ENCODE measurements around the gene SRSF4.
A peak's percentile ranks its signal among the peaks of the same experiment; 100 is the strongest.
"Not testable (repeated sequence)": the region's sequence is repeated elsewhere in the genome, so short reads cannot be mapped to it uniquely, and the experiment has no call there.

The SRSF4 gene

DNA sequence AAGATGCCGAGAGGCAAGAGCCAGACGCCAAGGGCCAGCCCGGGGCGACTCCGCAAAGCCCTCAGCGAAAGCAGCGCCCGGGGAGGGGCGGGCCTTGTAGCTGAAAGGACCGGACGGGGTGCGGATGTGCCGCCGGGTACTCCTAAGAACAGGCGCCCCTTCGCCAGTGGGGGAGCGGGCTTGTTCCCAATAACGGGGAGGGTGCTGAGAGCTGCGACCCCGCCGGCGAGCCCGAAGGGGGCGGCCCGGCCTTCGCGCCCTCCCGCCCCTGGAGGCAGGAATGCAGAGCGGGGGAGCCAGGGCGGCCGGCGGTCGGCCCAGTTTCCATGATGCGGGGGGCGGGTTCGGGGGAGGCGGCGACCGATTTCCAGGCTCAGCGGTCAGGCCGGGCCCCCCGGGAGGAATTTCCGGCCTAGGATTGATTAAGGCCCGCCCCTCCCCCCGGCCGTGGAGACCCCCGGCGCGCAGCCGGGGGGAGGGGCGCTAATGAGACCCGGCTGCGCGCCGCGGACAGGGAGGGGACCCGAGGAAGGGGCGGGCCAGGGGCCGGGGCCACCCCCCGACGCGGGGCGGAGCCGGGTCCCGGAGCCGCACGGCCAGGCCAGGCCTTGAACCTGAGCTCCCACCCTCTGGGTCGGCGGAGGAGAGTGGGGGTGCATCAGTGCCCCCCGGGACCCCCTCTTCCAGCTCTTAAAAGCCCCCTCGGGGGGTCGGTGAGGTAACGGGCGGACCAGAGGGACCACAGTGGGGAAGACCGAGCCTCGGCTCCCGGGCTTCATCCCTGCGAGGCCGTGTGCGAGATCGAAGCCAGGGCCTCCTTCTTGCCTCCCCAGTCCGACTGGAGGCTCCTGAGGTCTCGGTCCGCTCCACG, 57.1 kb downstream of the SRSF4 start:
- no peak for DNase-seq (ENCODE audit: low read depth, low spot score)

DNA sequence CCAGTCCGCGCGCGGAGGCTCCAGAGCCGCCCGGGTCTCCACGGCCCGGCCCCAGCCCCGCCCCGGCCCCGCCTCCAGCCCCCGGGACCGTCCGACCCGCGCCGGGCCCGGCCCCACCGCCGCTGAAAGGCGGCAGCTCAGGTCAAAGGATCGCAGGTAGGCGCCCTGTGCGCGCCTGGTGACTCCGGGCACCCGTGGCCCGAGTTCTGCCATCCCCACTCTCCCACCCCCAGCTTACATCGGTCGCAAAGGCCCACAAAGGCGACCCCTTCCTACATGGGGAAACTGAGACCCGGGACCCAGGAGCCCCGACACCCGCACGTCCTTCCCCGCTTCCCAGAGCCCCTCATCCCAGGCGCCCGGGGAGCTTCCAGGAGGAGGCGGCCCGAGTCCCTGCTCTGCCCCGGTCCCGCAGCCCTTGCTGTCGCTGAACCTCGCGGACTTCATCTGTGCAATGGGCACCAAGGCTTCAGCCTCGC, 57.8 kb downstream of the SRSF4 start, which contains the start of gene TMEM200B:
TMEM200B (minus strand) TSS at position 17 of the 479 bp plus-strand sequence. CDS start 2,075 bp downstream, outside the sequence.
- no peak for DNase-seq (ENCODE audit: low read depth, low spot score)

DNA sequence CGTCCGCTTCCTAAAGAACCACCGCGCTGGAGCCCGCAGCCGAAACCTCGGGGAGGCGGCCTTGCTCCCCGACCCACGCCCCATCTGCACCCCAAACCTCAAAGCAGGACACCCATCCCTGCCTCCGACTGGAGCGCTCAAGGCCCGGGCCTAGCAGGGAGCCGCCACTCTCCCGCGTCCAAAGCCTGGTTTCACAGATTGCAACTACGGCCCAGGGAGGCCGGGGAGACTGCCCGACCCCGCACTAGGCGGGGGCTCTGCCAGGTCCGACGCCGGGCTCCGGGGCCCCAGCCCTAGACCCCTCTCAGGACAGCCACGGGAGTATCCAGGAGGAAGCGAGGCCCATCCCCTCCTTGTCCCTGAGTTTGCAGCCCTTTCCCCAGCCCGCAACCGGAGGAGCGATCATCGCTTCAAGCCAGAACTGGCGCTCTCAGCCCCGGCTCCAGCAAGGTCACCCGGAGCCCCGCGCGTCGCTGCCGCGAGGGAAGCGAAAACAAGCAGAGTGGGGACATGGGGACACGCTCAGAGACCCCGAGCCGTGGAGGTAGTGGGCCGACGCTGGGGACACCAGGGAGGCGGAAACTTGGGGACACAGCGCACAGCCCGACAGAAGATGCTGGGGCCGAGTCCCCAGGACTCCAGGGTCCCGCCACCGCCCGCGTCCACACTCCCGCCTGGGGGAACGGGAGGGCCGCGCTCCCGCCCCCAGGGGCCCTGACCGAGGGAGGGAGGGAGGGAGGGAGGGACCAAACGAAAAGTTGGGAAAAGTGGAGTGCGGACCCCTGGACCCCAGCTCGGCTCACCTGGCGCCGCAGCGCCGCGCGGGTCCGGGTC, 58.4 kb downstream of the SRSF4 start:
- DNase-seq (ENCODE audit: low read depth, low spot score), result no peak

DNA sequence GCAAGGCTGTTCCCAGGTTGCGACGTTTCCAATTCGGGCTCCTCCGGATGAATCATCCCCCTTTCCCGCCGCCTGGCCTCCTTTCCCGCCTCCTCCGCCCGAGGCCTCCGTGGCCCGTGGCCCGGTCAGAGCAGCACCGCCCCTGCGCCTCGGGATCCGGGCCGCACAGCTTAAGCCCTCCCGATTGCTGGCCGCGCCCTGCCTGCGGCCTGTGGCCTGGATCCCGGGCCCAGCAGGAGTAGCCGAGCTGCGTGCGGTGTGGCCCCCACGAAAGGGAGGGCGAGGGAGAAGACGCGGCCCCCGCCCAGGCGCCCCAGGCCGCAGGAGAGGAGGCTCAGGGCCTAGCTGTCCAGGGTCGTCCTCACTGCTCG, 59.0 kb downstream of the SRSF4 start:
- DNase-seq (ENCODE audit: low read depth, low spot score), result no peak

DNA sequence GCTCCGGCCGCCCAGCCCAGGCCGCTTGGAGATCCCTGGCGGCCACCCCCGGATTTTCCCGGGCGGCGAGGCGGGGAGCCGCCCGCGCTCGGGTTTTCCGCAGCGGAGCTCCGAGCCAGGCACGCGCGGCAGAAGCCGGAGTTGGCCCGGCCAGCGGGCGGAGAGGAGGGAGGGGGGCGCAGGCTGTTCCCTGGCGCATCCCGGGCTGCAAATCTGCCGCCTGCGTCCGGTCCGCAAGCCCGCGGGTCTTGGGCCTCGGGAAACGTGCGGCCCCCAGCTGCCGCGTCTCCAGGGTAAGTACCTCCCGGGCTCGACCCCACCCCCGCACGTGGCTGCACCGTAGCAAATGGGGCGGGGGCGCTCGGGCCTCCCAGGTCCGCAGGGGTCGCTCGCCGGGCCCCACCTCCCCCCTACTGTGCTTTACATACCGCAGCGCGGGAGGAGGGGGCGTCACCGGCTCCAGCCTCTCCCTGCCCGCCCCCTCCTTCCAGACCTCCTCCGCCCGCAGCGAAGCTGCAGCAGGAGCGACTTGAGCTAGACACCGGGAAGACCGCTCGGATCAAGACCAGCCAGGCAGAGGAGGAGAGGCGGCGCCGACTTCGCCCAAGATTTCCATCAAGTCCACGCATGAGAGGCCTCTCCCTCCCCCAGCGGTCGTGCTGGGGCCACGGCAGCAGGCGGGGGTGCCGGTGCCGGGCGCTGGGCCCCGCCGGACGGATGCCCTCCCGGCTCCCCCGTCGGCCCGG, 59.6 kb downstream of the SRSF4 start:
- DNase-seq (ENCODE audit: low read depth, low spot score), result no peak

DNA sequence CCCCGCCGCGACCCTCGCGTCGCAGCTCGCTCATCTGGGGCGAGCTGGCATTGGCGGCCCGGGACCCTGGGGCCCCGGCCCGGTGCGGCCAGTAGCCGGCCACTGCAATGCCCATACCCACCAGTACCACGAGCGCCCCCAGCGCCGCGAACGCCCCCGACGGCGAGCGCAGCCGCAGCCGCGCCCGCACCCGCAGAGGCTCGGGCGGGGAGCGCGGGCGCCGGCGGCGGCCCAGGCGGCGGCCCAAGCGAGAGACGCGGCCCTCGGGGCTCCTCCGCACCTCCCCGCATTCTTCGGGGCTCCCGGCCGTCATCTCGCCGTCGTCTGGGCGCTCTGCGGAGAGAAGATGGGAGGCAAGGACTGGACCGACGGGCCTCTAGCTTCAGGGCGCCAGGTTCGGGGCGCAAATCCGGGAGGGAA, 60.2 kb downstream of the SRSF4 start:
- no peak for DNase-seq (ENCODE audit: low read depth, low spot score)

DNA sequence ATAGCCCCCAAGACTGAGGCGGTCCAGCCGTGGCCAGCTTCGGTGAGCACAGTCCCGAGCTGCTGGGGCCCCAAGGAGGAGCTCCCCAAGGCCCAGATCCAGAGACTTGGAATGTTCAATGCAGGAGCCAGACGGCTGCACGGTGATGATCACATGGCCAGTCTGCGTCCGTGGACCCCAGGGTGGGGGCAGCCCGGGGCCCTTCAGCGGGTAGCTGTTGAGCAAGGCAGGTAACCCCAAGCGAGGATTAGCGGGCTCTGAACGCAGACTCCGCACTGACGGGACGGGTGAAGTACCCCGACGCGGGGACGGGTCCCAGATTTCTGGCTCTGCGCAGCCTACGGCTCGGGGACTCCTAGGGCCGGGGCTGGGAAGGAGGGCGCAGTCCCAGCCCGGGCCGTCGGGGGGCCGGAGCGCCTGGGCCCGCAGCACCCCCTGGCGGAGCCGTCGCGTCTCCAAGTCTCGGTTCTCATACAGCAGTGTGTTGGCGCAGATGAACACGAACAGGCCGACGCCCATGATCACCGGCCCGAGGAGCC, 60.7 kb downstream of the SRSF4 start:
- peak; percentile 11 for DNase-seq (ENCODE audit: low read depth, low spot score)

DNA sequence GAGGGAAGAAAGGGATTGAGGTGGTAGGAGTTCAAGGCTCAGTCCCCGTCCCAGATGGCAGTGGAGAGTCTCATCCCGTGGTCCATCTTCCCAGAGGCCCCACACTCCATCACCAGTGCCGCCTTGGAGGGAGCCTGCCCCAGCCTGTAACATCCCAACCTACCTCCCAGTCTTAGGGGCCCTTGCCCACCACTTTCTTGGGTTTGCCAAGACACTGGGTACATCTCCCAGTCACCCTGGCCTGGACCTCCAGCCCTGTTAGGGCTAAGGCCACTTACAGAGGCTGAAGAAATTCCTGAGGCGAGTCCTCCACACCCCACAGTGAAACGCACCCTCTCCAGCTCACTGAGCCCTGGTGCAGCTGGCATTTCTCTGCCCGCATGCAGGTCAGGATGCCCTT, 61.3 kb downstream of the SRSF4 start:
- no peak for DNase-seq (ENCODE audit: low read depth, low spot score)

DNA sequence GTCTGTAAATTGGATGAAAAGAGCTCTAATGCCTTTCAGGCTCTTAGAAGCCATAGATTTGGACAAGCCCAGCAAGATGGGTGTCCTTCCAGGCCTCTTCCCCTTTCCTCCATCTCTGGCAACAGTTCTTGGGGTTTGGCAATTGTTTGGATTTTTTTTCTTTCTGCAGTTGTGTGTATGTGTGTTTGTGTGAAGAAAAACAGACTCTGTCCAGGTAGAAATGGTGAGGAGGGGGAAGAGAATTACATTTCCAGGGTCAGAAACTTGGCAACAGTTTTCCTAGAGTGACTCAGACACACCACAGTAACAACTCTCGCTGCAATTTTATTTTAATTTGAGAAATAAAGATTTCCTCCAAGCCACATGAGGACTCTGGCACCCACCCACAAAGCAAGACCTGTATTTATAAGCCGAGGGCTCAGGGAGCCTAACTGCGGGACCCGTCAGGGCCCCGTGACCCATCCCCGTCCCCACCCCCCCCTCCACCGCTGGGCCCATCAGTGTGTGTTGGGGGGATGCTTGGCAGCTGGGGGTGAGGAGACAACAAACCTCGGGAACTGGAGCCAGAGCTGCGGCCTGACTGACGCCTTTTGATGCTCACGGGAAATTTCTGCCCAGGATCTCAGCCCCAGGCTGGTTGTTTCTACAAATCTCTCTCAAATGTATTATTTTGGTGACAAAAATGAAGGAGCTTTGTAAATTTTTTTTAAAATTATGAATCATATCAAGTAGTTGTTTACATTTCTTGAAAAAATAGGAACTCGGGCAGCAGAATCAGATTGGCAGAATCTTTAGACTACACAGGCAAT, 62.4 kb downstream of the SRSF4 start:
- no peak for DNase-seq (ENCODE audit: low read depth, low spot score)

DNA sequence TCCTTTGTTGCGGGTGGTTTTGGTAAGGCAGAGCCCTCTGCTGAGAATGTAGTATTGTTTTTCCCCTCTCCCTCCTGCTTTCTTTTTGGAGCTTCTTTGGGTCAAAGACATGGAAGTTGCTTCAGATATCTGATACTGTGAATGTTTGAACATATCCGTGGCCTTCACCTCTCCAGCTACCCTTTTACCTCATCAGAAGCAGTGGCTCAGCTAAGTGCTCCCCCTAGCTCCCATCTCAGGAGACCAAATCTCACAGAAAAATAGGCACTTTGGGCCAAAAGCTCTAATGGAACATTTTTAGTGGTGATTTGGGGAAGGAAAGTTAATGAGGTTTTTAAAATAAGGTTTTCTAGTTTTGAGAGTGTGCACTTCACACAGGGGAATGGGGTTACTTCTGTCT, 64.3 kb downstream of the SRSF4 start:
- DNase-seq (ENCODE audit: low read depth, low spot score), result no peak

DNA sequence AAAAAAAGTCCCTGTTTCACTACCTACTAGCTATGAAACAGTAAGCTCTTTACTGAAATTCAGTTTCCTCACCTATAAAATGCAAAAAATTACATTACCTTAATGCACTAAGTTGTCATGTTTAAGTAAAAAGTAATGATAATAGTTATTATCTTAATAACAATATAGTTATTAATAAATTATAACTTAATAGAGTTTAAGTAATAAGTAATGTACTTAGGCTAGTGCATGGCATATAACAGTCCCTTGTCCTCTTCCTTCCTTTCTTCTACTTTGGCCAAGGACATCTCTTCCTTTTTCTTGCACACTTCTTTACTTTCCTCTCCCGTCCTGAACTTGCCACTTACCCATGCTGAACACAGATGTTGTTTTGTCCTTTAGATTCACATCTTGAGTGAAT, 67.0 kb downstream of the SRSF4 start:
- DNase-seq (ENCODE audit: low read depth, low spot score), result no peak

DNA sequence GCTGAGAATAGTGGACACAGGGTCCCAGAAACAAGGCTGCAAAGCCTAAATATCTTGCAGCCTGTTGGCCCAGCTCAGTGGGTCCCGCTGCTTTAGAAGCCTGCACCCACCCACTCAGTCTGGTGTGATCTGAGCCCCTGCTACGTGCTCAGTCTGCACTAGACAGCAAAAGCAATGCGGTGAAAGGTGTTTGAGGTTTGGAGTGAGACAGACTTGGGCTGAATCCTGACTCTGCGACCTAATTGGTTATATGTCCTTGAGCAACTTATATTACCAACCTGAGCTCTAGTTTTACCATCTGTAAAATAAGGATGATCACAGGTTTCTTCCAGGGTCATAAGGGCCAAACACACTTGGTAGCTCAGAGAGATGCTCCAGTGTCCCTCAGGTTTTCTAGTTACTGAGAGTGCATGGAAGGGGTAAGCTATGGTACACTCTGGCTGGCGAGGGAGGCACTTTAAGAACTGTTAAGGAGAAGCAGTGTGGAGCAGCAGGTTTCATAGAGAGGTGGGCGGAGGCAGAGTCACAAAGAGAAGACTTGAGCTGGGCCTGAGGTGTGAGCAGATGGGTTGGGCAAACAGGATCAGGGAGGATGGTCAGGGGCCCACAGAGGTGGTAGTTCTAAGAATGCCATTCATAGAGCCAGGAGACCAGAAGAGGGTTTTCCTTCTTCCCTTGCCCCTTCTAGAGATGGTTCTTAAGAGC, 68.1 kb downstream of the SRSF4 start:
- DNase-seq (ENCODE audit: low read depth, low spot score), result no peak

DNA sequence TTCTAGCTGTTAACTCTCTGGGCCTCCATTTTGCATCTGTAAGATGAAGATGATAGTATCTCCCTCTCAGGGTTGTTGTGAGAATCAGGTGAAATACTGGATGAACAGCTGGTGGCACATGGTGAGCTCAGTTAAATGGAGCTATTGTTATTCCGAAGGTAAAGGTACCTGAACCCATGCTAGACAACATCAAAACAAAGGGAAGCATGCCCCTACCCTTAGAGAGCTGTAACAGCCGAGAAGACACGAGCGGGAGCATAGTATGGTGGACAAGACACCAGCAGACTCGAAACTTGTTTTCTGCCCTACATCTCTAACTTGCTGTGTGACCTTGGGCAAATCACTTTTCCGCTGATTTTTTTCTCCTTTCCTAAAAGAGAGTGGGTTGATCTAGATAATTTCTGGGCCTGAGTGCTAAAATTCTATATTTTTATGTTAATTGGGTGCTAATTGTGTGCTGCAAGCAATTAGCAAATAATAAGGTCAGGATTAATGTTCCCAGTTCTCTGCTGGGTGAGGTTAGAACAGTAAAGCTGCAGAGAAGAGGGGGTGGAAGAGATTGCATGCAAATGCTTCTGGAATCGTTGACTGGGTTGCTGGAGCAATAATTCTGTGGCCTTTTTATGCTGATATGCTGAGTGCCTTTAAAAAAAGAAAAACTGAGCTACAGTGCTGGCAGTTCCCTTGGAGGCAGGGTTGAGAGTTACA, 68.8 kb downstream of the SRSF4 start:
- DNase-seq (ENCODE audit: low read depth, low spot score), result no peak

DNA sequence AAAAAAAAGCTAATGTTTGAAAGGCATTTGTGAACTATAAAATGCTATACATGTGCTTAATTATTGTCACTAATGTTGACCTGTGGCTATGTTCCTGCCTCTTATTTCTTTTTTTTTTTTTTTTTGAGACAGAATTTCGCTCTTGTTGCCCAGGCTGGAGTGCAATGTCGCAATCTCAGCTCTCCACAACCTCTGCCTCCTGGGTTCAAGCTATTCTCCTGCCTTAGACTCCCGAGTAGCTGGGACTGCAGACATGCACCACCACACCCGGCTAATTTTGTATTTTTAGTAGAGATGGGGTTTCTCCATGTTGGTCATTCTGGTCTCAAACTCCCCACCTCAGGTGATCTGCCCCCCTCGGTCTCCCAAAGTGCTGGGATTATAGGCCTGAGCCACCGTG, 73.7 kb downstream of the SRSF4 start:
- not testable (repeated sequence) for DNase-seq (ENCODE audit: low read depth, low spot score)

DNA sequence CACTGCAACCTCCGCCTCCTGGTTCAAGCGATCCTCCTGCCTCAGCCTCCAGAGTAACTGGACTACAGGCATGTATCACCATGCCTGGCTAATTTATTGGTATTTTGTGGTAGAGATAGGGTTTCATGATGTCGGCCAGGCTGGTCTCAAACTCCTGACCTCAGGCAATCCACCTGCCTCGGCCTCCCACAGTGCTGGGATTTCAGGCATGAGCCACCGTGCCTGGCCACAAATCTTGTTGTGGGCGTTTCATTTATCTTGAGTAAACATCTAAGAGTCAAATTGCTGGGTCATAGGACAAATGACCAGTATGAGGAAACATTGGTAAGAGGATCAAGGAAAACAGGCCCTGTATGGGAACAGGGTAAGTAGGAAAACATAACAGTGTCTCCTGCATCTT, 75.9 kb downstream of the SRSF4 start:
- no peak for DNase-seq (ENCODE audit: low read depth, low spot score)

DNA sequence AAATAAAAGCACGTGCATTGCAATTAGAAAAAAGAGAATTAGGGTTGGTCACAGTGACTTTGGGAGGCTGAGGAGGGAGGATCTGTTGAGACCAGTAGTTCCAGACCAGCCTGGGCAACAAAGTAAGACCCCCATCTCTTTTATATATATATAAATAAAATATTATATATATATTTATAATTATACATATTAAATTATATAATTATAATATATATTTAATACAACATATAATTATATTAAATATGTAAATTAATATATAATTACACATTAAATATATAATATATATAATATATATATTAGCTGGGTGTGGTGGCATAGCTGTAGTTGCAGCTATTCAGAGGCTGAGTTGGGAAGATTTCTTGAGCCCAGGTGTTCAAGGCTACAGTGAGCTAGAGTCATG, 81.2 kb downstream of the SRSF4 start:
- no peak for DNase-seq (ENCODE audit: low read depth, low spot score)

DNA sequence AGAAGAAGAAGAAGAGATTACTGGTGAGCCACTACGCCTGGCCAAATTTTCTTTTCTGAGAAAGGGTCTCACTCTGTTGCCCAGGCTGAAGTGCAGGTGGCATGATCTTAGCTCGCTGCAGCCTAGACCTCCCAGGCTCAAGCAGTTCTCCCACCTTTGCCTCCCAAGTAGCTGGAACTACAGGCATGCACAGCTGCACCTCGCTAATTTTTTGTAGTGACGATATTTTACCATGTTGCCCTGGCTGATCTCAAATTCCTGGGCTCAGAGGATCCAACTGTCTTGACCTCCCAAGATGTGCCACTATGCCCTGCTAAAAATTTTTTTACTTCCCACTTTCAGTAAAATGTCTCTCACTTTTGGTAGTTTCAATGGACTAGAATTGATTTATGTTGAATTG, 82.4 kb downstream of the SRSF4 start:
- no peak for DNase-seq (ENCODE audit: low read depth, low spot score)

Measured in activated CD4-positive, CD25-positive, alpha-beta regulatory T cell treated with anti-CD3 and anti-CD28 coated beads, Interleukin-2, amount 50 U/mL, for 16 hours (primary cell).